H9 (cell line): ENCODE data around the gene MSH3. TPM values are rescaled to one million over a fixed set of nuclear protein-coding genes. Genes with fewer than 3 reads are reported as not detected.
"Not testable (repeated sequence)": the region's sequence is repeated elsewhere in the genome, so short reads cannot be mapped to it uniquely, and the experiment has no call there.

Source experiments
- DNase-seq: peaks from one replicate; pipeline ENCODE4 v3.0.0-alpha.2; 2017
- H2AFZ ChIP-seq: one replicate; pipeline ENCODE4 v1.6.1; 2013; ENCODE audit warnings: mild to moderate bottlenecking, low read length, control low read depth, moderate library complexity
- H2AK5ac ChIP-seq: 2 replicates; pipeline ENCODE4 v1.6.1; 2013; ENCODE audit warnings: low read length, control low read depth, mixed read lengths; ENCODE audit not compliant: insufficient read length
- H2BK120ac ChIP-seq: one replicate; pipeline ENCODE4 v1.6.1; 2013; ENCODE audit warnings: low read depth, mild to moderate bottlenecking, low read length, control low read depth, inconsistent platforms; ENCODE audit not compliant: poor library complexity, severe bottlenecking
- H2BK12ac ChIP-seq: 2 replicates; pipeline ENCODE4 v1.6.1; 2013; ENCODE audit warnings: low read length, control low read depth, mixed read lengths, low read depth; ENCODE audit not compliant: insufficient read length
- H2BK15ac ChIP-seq: 2 replicates; pipeline ENCODE4 v1.6.1; 2013; ENCODE audit warnings: low read depth, low read length, control low read depth
- H2BK20ac ChIP-seq: one replicate; pipeline ENCODE4 v1.6.1; 2013; ENCODE audit warnings: low read depth, mild to moderate bottlenecking, low read length, control low read depth, inconsistent platforms; ENCODE audit not compliant: poor library complexity, severe bottlenecking
- H2BK5ac ChIP-seq: 2 replicates; pipeline ENCODE4 v1.6.1; 2013; ENCODE audit warnings: low read length, control low read depth, mixed read lengths; ENCODE audit not compliant: insufficient read length
- H3K14ac ChIP-seq: 2 replicates; pipeline ENCODE4 v1.6.1; 2013; ENCODE audit warnings: low read length, control low read depth; ENCODE audit not compliant: insufficient read depth
- H3K18ac ChIP-seq: 2 replicates; pipeline ENCODE4 v1.6.1; 2013; ENCODE audit warnings: low read depth, mild to moderate bottlenecking, mixed read lengths, low read length, control low read depth; ENCODE audit not compliant: insufficient read length
- H3K23ac ChIP-seq: 2 replicates; pipeline ENCODE4 v1.6.1; 2013; ENCODE audit warnings: low read length, control low read depth, mixed read lengths, low read depth; ENCODE audit not compliant: insufficient read length
- H3K23me2 ChIP-seq: 2 replicates; pipeline ENCODE4 v1.6.1; 2013; ENCODE audit warnings: low read depth, mild to moderate bottlenecking, mixed read lengths, low read length, control low read depth; ENCODE audit not compliant: insufficient read length, poor library complexity, severe bottlenecking
- H3K27ac ChIP-seq: 2 replicates; pipeline ENCODE4 v1.5.1; 2013; ENCODE audit warnings: low read length, control low read depth, mixed read lengths, low read depth; ENCODE audit not compliant: insufficient read length
- H3K27me3 ChIP-seq: 2 replicates; pipeline ENCODE4 v1.6.1; 2013; ENCODE audit warnings: low read length, control low read depth, inconsistent platforms; ENCODE audit not compliant: insufficient read depth
- H3K4ac ChIP-seq: 2 replicates; pipeline ENCODE4 v1.6.1; 2013; ENCODE audit warnings: low read depth, mild to moderate bottlenecking, control low read depth, inconsistent platforms, low read length, moderate library complexity
- H3K4me1 ChIP-seq: 2 replicates; pipeline ENCODE4 v1.6.1; 2013; ENCODE audit warnings: low read length, control low read depth, inconsistent platforms; ENCODE audit not compliant: insufficient read depth
- H3K4me2 ChIP-seq: 2 replicates; pipeline ENCODE4 v1.6.1; 2013; ENCODE audit warnings: low read length, control low read depth, mixed read lengths; ENCODE audit not compliant: insufficient read length, insufficient read depth
- H3K56ac ChIP-seq: 2 replicates; pipeline ENCODE4 v1.6.1; 2013; ENCODE audit warnings: low read depth, mild to moderate bottlenecking, mixed read lengths, low read length, control low read depth; ENCODE audit not compliant: insufficient read length
- H3K79me1 ChIP-seq: 2 replicates; pipeline ENCODE4 v1.6.1; 2013; ENCODE audit warnings: low read depth, mild to moderate bottlenecking, moderate library complexity, low read length, control low read depth, inconsistent platforms; ENCODE audit not compliant: insufficient read depth, poor library complexity, severe bottlenecking
- H3K79me2 ChIP-seq: 2 replicates; pipeline ENCODE4 v1.6.1; 2013; ENCODE audit warnings: low read length, control low read depth, inconsistent platforms; ENCODE audit not compliant: insufficient read depth
- H3K9ac ChIP-seq: 2 replicates; pipeline ENCODE4 v1.6.1; 2013; ENCODE audit warnings: low read length, control low read depth, mixed read lengths; ENCODE audit not compliant: insufficient read length; ENCODE audit errors: extremely low read depth
- H3K9me3 ChIP-seq: one replicate; pipeline ENCODE4 v1.6.1; 2013; ENCODE audit warnings: low read depth, low read length, inconsistent platforms; ENCODE audit not compliant: control insufficient read depth
- H3T11ph ChIP-seq: one replicate; pipeline ENCODE4 v1.6.1; 2013; ENCODE audit warnings: mild to moderate bottlenecking, low read length, control low read depth, inconsistent platforms
- H4K20me1 ChIP-seq: one replicate; pipeline ENCODE4 v1.6.1; 2013; ENCODE audit not compliant: control insufficient read depth, insufficient read length, insufficient read depth
- H4K5ac ChIP-seq: 2 replicates; pipeline ENCODE4 v1.6.1; 2013; ENCODE audit warnings: low read depth, mild to moderate bottlenecking, mixed read lengths, low read length, control low read depth; ENCODE audit not compliant: insufficient read length
- H4K8ac ChIP-seq: replicated peaks from 2 replicates; pipeline ENCODE4 v1.6.1; 2013; ENCODE audit warnings: low read length, control low read depth, mixed read lengths, low read depth; ENCODE audit not compliant: insufficient read length
- H4K91ac ChIP-seq: 2 replicates; pipeline ENCODE4 v1.6.1; 2013; ENCODE audit warnings: low read depth, mild to moderate bottlenecking, moderate library complexity, mixed read lengths, low read length, control low read depth; ENCODE audit not compliant: insufficient read length
- H3K27ac Mint-ChIP-seq, 3 experiments: 2 replicates in 2 of 3; 3 replicates in 1 of 3; pipeline ENCODE4 v1.8.0; 2020 to 2021; ENCODE audit warnings: mixed read lengths in 3 of 3, mild to moderate bottlenecking in 1 of 3, moderate library complexity in 1 of 3
- H3K27me3 Mint-ChIP-seq: 2 replicates; pipeline ENCODE4 v1.8.0; 2021; ENCODE audit warnings: low read depth, mild to moderate bottlenecking, moderate library complexity, mixed read lengths
- H3K36me3 Mint-ChIP-seq, 3 experiments: 2 replicates in 2 of 3; 3 replicates in 1 of 3; pipeline ENCODE4 v1.8.0; 2020 to 2021; ENCODE audit warnings: low read depth in 3 of 3, mixed read lengths in 3 of 3; ENCODE audit not compliant: insufficient read depth in 1 of 3
- H3K4me1 Mint-ChIP-seq, 2 experiments: 2 replicates each; pipeline ENCODE4 v1.8.0; 2020; ENCODE audit warnings: mixed read lengths in 2 of 2
- H3K4me3 Mint-ChIP-seq, 2 experiments: 2 replicates in 1 of 2; 3 replicates in 1 of 2; pipeline ENCODE4 v1.8.0; 2020 to 2021; ENCODE audit warnings: mild to moderate bottlenecking in 2 of 2, mixed read lengths in 2 of 2, moderate library complexity in 1 of 2
- H3K9me3 Mint-ChIP-seq, 2 experiments: 2 replicates in 1 of 2; 3 replicates in 1 of 2; pipeline ENCODE4 v1.8.0; 2020; ENCODE audit warnings: mild to moderate bottlenecking in 2 of 2, mixed read lengths in 2 of 2, moderate library complexity in 1 of 2
- CTCF ChIP-seq: fragments of 200-600 bp; sonication (generic); conservative IDR thresholded peaks from 3 replicates; pipeline ENCODE4 v1.8.0; 2021; ENCODE audit warnings: antibody characterized with exemption, mild to moderate bottlenecking
- WGBS: extraction: QIAGEN DNeasy Blood & Tissue Kit; methylation state at CpG from one replicate; pipeline ENCODE4 v1.1.7; 2013; ENCODE audit warnings: missing lambda C conversion rate, low lambda C conversion rate, mixed read lengths; ENCODE audit not compliant: insufficient read length; ENCODE audit errors: extremely low coverage; 5-methylcytosine and 5-hydroxymethylcytosine counted together
- total RNA-seq: library from RNA; stranded (reverse); gene quantifications from 2 replicates; pipeline ENCODE4 v1.2.1, GENCODE V29; 2021

The MSH3 gene
- total RNA-seq, 1 experiment from 2014 or later, result 17.3 TPM

GRCh38 chr5:80881726-80882125 is 227.3 kb downstream of the MSH3 start:
- Histone ChIP-seq H3K4me2 (no peak overlapping the region), H2BK20ac (no peak overlapping the region), H4K5ac (no peak overlapping the region), H3K4ac (no peak overlapping the region), H2BK5ac (no peak overlapping the region), H4K91ac (no peak overlapping the region), H3K23ac (no peak overlapping the region), H3K56ac (no peak overlapping the region), H3K27ac (no peak overlapping the region), H3K79me1 (no peaks in the 10 kb centered on the region), H3K23me2 (no peaks in the 10 kb centered on the region), H3K79me2 (no peaks in the 10 kb centered on the region), H4K20me1 (no peaks in the 10 kb centered on the region), H3K9me3 (no peaks in the 10 kb centered on the region), H3K14ac (no peak overlapping the region), H3K27me3 (no peaks in the 10 kb centered on the region), H2AK5ac (no peak overlapping the region), H3K9ac (no peak overlapping the region), H3K4me1 (no peaks in the 10 kb centered on the region; the same call in 1 of the 2 replicates), H2BK15ac (no peak overlapping the region), H3T11ph (no peak overlapping the region), H4K8ac (no peak overlapping the region), H2AFZ (no peak overlapping the region), H3K18ac (no peak overlapping the region), H2BK120ac (no peak overlapping the region), H2BK12ac (no peak overlapping the region)
- Mint-ChIP-seq H3K4me3 (no peak overlapping the region), H3K9me3 (no peaks in the 10 kb centered on the region), H3K36me3 (peaks cover 12 to 26% (median 13%) of the 10 kb centered on the region in 3 experiments; a peak in 6 of 7 replicates), H3K4me1 (peaks cover 7 to 9% of the 10 kb centered on the region in 2 experiments), H3K27me3 (no peaks in the 10 kb centered on the region), H3K27ac (no peak overlapping the region)
- WGBS, result no CpG with 5 or more reads among the region's 4 CpGs
- no peak for DNase-seq
- TF ChIP-seq CTCF, result no peak

- not testable (repeated sequence) for H3K9ac ChIP-seq, H3K27me3 Mint-ChIP-seq, H3K9me3 ChIP-seq, H3K4me1 Mint-ChIP-seq, DNase-seq, H3K23ac ChIP-seq, H3K27ac ChIP-seq, H3K27ac Mint-ChIP-seq, H3K4me1 ChIP-seq, H2BK5ac ChIP-seq, H3K4me3 Mint-ChIP-seq, H3K56ac ChIP-seq, H2AK5ac ChIP-seq, H3K4ac ChIP-seq, H3K23me2 ChIP-seq, H3K27me3 ChIP-seq, H4K5ac ChIP-seq, H3K79me2 ChIP-seq, H4K91ac ChIP-seq, H3K79me1 ChIP-seq, H2BK15ac ChIP-seq, H2AFZ ChIP-seq, H3K14ac ChIP-seq, H2BK120ac ChIP-seq, H4K20me1 ChIP-seq, H4K8ac ChIP-seq, H3T11ph ChIP-seq, H3K9me3 Mint-ChIP-seq, H3K18ac ChIP-seq, H2BK12ac ChIP-seq, H3K4me2 ChIP-seq, H2BK20ac ChIP-seq
- WGBS, result no CpG with 5 or more reads among the region's 3 CpGs
- H3K36me3 Mint-ChIP-seq, result peaks cover 0 to 12% (median 3%) of the 10 kb centered on the region in 3 experiments; a peak in 2 of 7 replicates
Observed at GRCh38 chr5:80883390-80883789, 228.9 kb downstream of the MSH3 start.
